CD4-positive, alpha-beta T cell treated with Interleukin-17A for 4 hours (primary cell): ENCODE measurements around the gene BEST1.
"Not testable (repeated sequence)": the region's sequence is repeated elsewhere in the genome, so short reads cannot be mapped to it uniquely, and the experiment has no call there.

Experiments
- DNase-seq: peaks from one replicate; pipeline ENCODE4 v3.0.0-alpha.2; 2020; ENCODE audit warnings: mixed read lengths

Gene BEST1

GRCh38 chr11:61949169-61950034, 749 bp upstream of the BEST1 start:
- no peak for DNase-seq

- no peak for DNase-seq
Measured at GRCh38 chr11:61951484-61952135, 1.5 kb downstream of the BEST1 start.

- no peak for DNase-seq
Measured at GRCh38 chr11:61952882-61953281, 2.7 kb downstream of the BEST1 start.

- not testable (repeated sequence) for DNase-seq
Measured at GRCh38 chr11:61953632-61954031, 3.5 kb downstream of the BEST1 start.

GRCh38 chr11:61954106-61954850, 4.1 kb downstream of the BEST1 start:
- no peak for DNase-seq

- no peak for DNase-seq
Measured at GRCh38 chr11:61954851-61955421, 4.8 kb downstream of the BEST1 start.

GRCh38 chr11:61955422-61956135, 5.4 kb downstream of the BEST1 start:
- peak; percentile 42 for DNase-seq

GRCh38 chr11:61956191-61957020, 6.3 kb downstream of the BEST1 start:
- DNase-seq = no peak

- no peak for DNase-seq
Measured at GRCh38 chr11:61957021-61957770, 7.0 kb downstream of the BEST1 start.

- DNase-seq = no peak
Measured at GRCh38 chr11:61958590-61958989, 8.4 kb downstream of the BEST1 start.

- no peak for DNase-seq
Measured at GRCh38 chr11:61959114-61959513, 9.0 kb downstream of the BEST1 start.

GRCh38 chr11:61959678-61960077, 9.5 kb downstream of the BEST1 start:
- no peak for DNase-seq

- no peak for DNase-seq
Measured at GRCh38 chr11:61960532-61960931, 10.4 kb downstream of the BEST1 start.

GRCh38 chr11:61961570-61962212, 11.5 kb downstream of the BEST1 start:
- DNase-seq = no peak

- DNase-seq = no peak
Measured at GRCh38 chr11:61962213-61963015, 12.3 kb downstream of the BEST1 start.

- DNase-seq = no peak
Measured at GRCh38 chr11:61963016-61963281, 12.8 kb downstream of the BEST1 start.

GRCh38 chr11:61963282-61964057, 13.3 kb downstream of the BEST1 start:
- DNase-seq = no peak

GRCh38 chr11:61964058-61964665, 14.0 kb downstream of the BEST1 start:
- DNase-seq = no peak
